AG08395 (cell line): ENCODE results near the gene TEX22.

ENCODE experiments used
- DNase-seq: peaks from one replicate; pipeline ENCODE4 v3.0.0; 2012; ENCODE audit warnings: mixed read lengths, low spot score

TEX22 gene

DNA sequence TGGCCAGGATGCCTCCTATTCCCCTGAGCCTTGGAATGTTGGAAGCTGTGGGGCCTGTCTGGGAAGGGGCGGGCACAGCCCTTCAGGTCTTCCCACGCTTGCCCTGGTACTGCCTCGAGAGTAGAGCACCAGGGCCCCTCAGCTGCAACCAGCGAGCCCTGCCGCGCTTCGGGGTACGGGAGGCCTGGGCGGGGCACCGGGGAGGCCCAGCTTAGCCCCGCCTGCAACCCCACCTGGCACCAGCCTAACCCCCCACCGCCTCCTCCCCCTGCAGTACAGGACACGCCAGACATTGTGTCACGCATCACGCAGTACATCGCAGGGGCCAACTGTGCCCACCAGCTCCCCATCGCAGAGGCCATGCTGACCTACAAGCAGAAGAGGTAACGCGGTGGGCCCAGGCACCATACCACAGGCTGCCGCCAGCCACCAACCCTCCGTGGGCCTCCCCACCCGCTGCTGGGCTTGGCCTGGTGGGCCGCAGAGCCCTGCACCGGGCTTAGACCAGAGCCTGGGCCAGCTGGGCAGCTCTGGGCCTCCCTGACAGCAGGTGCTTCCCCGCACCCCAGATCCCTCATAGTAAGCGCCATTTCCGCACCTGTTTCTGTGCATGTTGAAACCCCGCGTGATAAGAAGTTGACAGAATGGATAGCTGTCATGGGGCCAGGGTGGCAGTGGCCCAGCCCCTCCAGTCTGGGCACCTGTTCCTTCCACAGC, 13.6 kb upstream of the TEX22 start:
- no peak for DNase-seq

DNA sequence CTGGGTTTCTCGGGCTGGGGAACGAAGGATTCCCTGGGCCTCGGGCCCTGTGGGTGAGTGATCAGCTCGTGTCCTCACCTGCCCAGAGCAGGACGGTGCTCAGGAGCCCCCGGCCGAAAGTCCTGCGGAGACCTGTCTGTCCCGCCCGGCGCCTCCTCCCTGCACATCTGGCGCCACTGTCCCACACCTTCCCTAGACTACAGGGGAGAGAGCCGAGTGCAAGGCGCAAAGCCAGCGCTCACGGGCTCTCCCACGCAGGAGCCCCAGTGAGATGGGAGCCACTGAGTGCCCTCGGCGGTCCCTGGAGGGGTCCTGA, 13.1 kb upstream of the TEX22 start:
- no peak for DNase-seq

- no peak for DNase-seq
These were observed 12.5 kb upstream of the TEX22 start for GRCh38 chr14:105385698-105386365.

- DNase-seq, result no peak
These were observed 11.5 kb upstream of the TEX22 start for GRCh38 chr14:105386581-105387529.

GRCh38 chr14:105387530-105387922, 10.8 kb upstream of the TEX22 start:
- DNase-seq, result no peak

- no peak for DNase-seq
These were observed 10.0 kb upstream of the TEX22 start for GRCh38 chr14:105388110-105388951.

GRCh38 chr14:105388976-105389375, 9.4 kb upstream of the TEX22 start:
- DNase-seq, result no peak

DNA sequence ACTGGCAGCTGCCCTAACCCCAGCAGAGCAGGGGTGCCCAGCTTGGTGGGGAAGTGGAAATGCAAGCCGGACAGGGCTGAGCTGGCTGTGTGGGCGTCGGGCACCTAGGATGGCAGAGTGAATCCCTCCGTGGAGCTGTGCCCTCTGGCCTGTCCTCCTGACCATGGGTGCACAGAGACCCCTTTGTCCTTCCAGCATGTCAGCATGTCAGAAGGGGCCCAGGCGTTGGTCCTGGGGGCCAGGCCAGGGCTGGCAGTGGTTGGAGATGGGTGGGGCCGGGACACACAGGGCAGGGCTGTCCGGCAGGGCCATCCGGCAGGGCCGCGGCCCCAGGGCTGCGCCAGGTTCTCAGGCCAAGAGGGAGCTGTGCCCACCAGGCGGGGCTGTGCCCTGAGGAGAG, 8.8 kb upstream of the TEX22 start:
- DNase-seq, result no peak

GRCh38 chr14:105389976-105390848, 8.1 kb upstream of the TEX22 start:
- DNase-seq, result no peak

DNA sequence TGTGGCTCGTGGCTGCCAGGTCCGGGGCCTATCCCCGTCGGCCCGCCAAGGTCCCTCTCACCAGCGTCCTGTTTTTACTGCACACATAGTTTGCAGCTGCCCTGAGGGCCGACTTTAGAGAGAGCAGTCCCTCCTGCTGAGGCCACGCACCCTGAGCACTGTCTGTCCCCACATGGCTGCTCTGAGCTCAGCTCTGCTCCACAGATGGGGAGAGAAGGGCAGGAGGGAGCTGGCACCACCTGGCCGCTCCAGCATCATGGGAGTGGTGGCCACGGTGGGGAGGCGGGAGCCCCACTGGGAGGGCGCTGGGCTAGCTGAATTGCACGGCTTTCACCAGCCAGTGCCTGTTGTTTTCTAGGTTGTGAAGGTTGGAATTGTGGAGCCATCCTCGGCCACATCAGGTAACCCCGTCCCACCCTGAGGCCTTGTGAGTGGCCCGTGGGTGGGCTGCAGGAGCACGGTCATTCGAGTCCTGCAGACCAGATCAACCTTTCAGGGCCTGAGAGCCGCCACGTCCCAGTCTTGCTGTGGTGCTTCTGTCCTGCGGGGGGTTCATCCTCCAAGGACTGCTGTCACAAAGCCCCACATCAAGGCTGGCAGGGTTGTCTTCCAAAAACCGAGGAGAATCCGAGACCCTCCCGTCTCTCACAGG, 7.4 kb upstream of the TEX22 start:
- no peak for DNase-seq

DNA sequence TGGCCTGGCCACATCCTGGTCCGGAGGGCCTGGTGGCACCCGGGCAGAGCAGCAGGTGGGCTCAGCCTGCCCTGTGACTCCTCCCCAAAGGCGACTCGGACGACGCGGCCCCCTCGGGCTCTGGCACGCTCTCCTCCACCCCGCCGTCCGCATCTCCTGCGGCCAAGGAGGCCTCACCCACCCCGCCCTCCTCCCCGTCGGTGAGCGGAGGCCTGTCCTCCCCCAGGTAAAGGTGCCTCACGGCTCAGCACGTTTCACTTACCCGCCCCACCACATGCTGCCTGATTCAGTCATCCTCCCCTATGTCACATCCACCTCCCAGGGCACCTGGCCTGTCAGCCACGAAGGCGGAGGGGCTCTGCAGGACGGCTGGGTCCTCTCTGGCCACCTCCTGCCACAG, 6.8 kb upstream of the TEX22 start:
- no peak for DNase-seq

GRCh38 chr14:105392131-105393090, 5.9 kb upstream of the TEX22 start:
- no peak for DNase-seq

DNA sequence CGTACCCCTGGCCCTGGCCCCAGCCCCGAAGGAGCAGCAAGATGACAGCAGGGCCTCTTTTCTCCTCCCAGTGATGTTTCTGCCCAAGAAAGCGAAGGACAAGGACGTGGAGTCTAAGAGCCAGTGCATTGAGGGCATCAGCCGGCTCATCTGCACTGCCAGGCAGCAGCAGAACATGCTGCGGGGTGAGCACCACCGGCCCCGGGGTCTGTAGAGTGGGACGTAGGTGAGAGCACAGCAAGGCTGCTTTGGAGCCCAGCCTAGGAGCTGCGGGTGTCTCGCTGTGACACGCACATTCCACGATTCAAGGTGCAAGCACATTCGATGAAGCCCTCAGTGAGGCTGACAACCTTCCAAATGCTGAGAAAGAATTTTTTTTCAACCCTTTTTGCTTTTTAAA, 5.2 kb upstream of the TEX22 start:
- no peak for DNase-seq

GRCh38 chr14:105394714-105395537, 3.4 kb upstream of the TEX22 start:
- no peak for DNase-seq

- no peak for DNase-seq
These were observed 2.8 kb upstream of the TEX22 start for GRCh38 chr14:105395538-105395854.

GRCh38 chr14:105397350-105397931, 897 bp upstream of the TEX22 start:
- DNase-seq, result no peak

GRCh38 chr14:105398726-105399465, 558 bp downstream of the TEX22 start:
- DNase-seq, result peak; percentile 18

GRCh38 chr14:105399466-105399775, 1.1 kb downstream of the TEX22 start:
- no peak for DNase-seq
